Measurements from ENCODE around the gene CADPS.

The CADPS gene

DNA sequence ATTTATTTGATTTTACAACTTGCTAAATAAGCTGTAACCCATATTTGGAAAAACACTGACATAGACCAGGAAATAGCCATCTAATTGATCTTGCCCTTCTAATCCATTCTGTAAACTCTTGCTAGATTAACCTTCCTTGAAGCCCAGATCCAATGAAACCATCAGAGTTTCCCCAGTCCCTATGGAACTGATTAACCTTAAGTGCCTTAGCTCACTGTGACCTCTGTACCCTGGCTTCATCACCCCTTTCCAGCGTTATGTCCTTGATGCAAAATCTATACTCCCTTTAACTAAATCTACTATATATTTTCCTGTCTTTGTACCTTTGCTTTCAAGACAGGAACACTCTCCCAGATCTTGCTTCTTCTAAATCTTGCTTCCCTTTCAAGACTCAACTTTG is 42.9 kb upstream of the CADPS start:
- H3K4me3 ChIP-seq (ENCODE audit: low read depth, low read length) = no peak overlapping the region
- no peak for DNase-seq (ENCODE audit: low read depth)
- TF ChIP-seq, protein P1, sequence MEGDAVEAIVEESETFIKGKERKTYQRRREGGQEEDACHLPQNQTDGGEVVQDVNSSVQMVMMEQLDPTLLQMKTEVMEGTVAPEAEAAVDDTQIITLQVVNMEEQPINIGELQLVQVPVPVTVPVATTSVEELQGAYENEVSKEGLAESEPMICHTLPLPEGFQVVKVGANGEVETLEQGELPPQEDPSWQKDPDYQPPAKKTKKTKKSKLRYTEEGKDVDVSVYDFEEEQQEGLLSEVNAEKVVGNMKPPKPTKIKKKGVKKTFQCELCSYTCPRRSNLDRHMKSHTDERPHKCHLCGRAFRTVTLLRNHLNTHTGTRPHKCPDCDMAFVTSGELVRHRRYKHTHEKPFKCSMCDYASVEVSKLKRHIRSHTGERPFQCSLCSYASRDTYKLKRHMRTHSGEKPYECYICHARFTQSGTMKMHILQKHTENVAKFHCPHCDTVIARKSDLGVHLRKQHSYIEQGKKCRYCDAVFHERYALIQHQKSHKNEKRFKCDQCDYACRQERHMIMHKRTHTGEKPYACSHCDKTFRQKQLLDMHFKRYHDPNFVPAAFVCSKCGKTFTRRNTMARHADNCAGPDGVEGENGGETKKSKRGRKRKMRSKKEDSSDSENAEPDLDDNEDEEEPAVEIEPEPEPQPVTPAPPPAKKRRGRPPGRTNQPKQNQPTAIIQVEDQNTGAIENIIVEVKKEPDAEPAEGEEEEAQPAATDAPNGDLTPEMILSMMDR (IDR thresholded peaks at IDR 0.05; ENCODE audit: low read depth, low read length, missing control alignments) = no peak

- TF ChIP-seq, protein P1 (IDR thresholded peaks at IDR 0.05; ENCODE audit: low read depth, low read length, missing control alignments) = no peak
- no peak for DNase-seq (ENCODE audit: low read depth)
Observed at GRCh38 chr3:62911526-62911925, 36.3 kb upstream of the CADPS start.

GRCh38 chr3:62905331-62905730 is 30.1 kb upstream of the CADPS start:
- TF ChIP-seq, protein P1 (IDR thresholded peaks at IDR 0.05; ENCODE audit: low read depth, low read length, missing control alignments) = no peak
- H3K4me3 ChIP-seq (ENCODE audit: low read depth, low read length) = no peak overlapping the region
- no peak for DNase-seq (ENCODE audit: low read depth)

More at GRCh38 chr3:62911526-62911925, 36.3 kb upstream of the CADPS start:
- H3K4me3 ChIP-seq (ENCODE audit: low read depth, low read length) = no peak overlapping the region

GRCh38 chr3:62898530-62899496 is 23.6 kb upstream of the CADPS start:
- DNase-seq (ENCODE audit: low read depth) = no peak
- TF ChIP-seq, protein P1 (IDR thresholded peaks at IDR 0.05; ENCODE audit: low read depth, low read length, missing control alignments) = no peak
- H3K4me3 ChIP-seq (ENCODE audit: low read depth, low read length) = no peak overlapping the region

GRCh38 chr3:62895901-62896300 is 20.7 kb upstream of the CADPS start:
- TF ChIP-seq, protein P1 (IDR thresholded peaks at IDR 0.05; ENCODE audit: low read depth, low read length, missing control alignments) = no peak
- H3K4me3 ChIP-seq (ENCODE audit: low read depth, low read length) = no peak overlapping the region
- no peak for DNase-seq (ENCODE audit: low read depth)

GRCh38 chr3:62892951-62893350 is 17.7 kb upstream of the CADPS start:
- TF ChIP-seq, protein P1 (IDR thresholded peaks at IDR 0.05; ENCODE audit: low read depth, low read length, missing control alignments) = no peak
- no peak for DNase-seq (ENCODE audit: low read depth)
- no peak overlapping the region for H3K4me3 ChIP-seq (ENCODE audit: low read depth, low read length)

Data from GM12864 (cell line).